ENCODE data around the gene SMG6.

DNA sequence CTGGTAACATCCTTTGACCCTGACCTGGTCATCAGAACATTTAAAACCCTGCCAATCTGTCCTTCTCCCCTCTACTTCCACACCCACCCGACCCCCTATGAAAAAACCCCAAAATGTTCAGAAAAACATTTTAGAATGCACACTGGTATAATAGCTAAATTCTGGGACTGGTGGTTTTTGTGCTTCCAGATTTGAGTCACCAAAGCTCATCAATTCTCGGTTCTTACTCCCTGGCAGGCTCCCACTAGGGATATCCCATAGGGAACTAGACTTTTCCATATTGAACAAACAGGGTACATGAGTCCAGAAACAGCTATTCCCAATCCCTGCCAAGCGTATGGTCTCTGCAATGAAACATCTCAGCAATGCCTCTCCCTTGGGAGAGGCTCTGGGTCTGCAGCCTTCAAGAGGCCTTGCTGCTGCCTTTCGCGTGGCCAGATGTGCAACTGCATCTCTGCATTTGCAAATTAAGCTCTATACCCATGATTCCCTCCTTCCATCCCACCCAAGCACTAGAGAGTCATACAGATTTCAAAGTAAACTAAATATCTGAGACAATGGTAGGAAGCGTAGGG is 67.7 kb downstream of the SMG6 start:
- TF ChIP-seq, protein P1, sequence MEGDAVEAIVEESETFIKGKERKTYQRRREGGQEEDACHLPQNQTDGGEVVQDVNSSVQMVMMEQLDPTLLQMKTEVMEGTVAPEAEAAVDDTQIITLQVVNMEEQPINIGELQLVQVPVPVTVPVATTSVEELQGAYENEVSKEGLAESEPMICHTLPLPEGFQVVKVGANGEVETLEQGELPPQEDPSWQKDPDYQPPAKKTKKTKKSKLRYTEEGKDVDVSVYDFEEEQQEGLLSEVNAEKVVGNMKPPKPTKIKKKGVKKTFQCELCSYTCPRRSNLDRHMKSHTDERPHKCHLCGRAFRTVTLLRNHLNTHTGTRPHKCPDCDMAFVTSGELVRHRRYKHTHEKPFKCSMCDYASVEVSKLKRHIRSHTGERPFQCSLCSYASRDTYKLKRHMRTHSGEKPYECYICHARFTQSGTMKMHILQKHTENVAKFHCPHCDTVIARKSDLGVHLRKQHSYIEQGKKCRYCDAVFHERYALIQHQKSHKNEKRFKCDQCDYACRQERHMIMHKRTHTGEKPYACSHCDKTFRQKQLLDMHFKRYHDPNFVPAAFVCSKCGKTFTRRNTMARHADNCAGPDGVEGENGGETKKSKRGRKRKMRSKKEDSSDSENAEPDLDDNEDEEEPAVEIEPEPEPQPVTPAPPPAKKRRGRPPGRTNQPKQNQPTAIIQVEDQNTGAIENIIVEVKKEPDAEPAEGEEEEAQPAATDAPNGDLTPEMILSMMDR (IDR thresholded peaks at IDR 0.05; ENCODE audit: low read depth, low read length): no peak
- no peak for TF ChIP-seq EZH2phosphoT487 (IDR thresholded peaks at IDR 0.05; ENCODE audit: low read depth)
